GM08714 (cell line): ENCODE data around the gene RBFOX2.

Experiments used
- H3K4me3 ChIP-seq: fragments of 200-500 bp; sonication (Bioruptor generic); 2 replicates; pipeline ENCODE4 v1.5.1; 2014; ENCODE audit warnings: mild to moderate bottlenecking, low read length, inconsistent platforms
- ZNF274 ChIP-seq: IDR thresholded peaks from 2 replicates; pipeline ENCODE4 v1.6.1; 2012; ENCODE audit warnings: mild to moderate bottlenecking, low read depth, low read length

Gene RBFOX2

GRCh38 chr22:35861451-35861850 is 167.2 kb downstream of the RBFOX2 start:
- no peak overlapping the region for H3K4me3 ChIP-seq
- no peak for TF ChIP-seq ZNF274

- no peak for TF ChIP-seq ZNF274
- no peak overlapping the region for H3K4me3 ChIP-seq
Measured at GRCh38 chr22:35860837-35861236, 167.8 kb downstream of the RBFOX2 start.

GRCh38 chr22:35860087-35860733 is 168.4 kb downstream of the RBFOX2 start:
- H3K4me3 ChIP-seq, result no peak overlapping the region
- no peak for TF ChIP-seq ZNF274

GRCh38 chr22:35854334-35854733 is 174.3 kb downstream of the RBFOX2 start:
- TF ChIP-seq ZNF274, result no peak
- no peak overlapping the region for H3K4me3 ChIP-seq

GRCh38 chr22:35852076-35852475 is 176.5 kb downstream of the RBFOX2 start:
- TF ChIP-seq ZNF274, result no peak

GRCh38 chr22:35850831-35851230 is 177.8 kb downstream of the RBFOX2 start:
- no peak overlapping the region for H3K4me3 ChIP-seq
- TF ChIP-seq ZNF274, result no peak

More at GRCh38 chr22:35852076-35852475, 176.5 kb downstream of the RBFOX2 start:
- no peak overlapping the region for H3K4me3 ChIP-seq

- no peak overlapping the region for H3K4me3 ChIP-seq
- no peak for TF ChIP-seq ZNF274
Measured at GRCh38 chr22:35846804-35847203, 181.8 kb downstream of the RBFOX2 start.

GRCh38 chr22:35844886-35845285 is 183.7 kb downstream of the RBFOX2 start:
- no peak for TF ChIP-seq ZNF274
- no peak overlapping the region for H3K4me3 ChIP-seq

GRCh38 chr22:35842954-35843353 is 185.7 kb downstream of the RBFOX2 start:
- no peak overlapping the region for H3K4me3 ChIP-seq
- no peak for TF ChIP-seq ZNF274

- TF ChIP-seq ZNF274, result no peak
- no peak overlapping the region for H3K4me3 ChIP-seq
Measured at GRCh38 chr22:35842519-35842913, 186.1 kb downstream of the RBFOX2 start.

GRCh38 chr22:35841907-35842518 is 186.6 kb downstream of the RBFOX2 start:
- H3K4me3 ChIP-seq, result no peak overlapping the region
- no peak for TF ChIP-seq ZNF274

- no peak for TF ChIP-seq ZNF274
- H3K4me3 ChIP-seq, result peak overlapping the region; percentile 56; the same call in 1 of the 2 replicates
Measured at GRCh38 chr22:35840302-35840739, 188.3 kb downstream of the RBFOX2 start.

GRCh38 chr22:35839841-35840301 is 188.8 kb downstream of the RBFOX2 start:
- no peak for TF ChIP-seq ZNF274
- peak overlapping the region; percentile 56; the same call in 1 of the 2 replicates for H3K4me3 ChIP-seq

GRCh38 chr22:35838855-35839576 is 189.6 kb downstream of the RBFOX2 start:
- no peak for TF ChIP-seq ZNF274
- H3K4me3 ChIP-seq, result peak overlapping the region; percentile 56; the same call in 1 of the 2 replicates
